Lung (tissue), 16 donors: ENCODE measurements around the gene SLC19A1. TPM values are rescaled to one million over a fixed set of nuclear protein-coding genes. Genes with fewer than 3 reads are reported as not detected.

ENCODE experiments used
- ATAC-seq: fragments of 200-7000 bp; cut with Tn5 transposase; one replicate; pipeline ENCODE4 v1.9.1; 2020; ENCODE audit warnings: moderate number of reproducible peaks; ENCODE audit not compliant: insufficient read depth, low FRiP score
- DNase-seq, 3 donors: peaks; one replicate each; pipeline ENCODE4 v3.0.0-alpha.2; 2013 to 2017
- H3K27ac ChIP-seq, 2 donors: one replicate each; pipeline ENCODE4 v1.5.1; 2013; ENCODE audit warnings: mild to moderate bottlenecking in 2 of 2, moderate library complexity in 2 of 2, control low read depth in 1 of 2, inconsistent platforms in 1 of 2, low read depth in 1 of 2, low read length in 1 of 2
- H3K27me3 ChIP-seq, 3 donors: one replicate each; pipeline ENCODE4 v1.5.1; 2013; ENCODE audit warnings: low read length in 2 of 3; ENCODE audit not compliant: control insufficient read depth in 3 of 3, insufficient read depth in 3 of 3
- H3K36me3 ChIP-seq, 4 donors: one replicate each; pipeline ENCODE4 v1.5.1; 2013; ENCODE audit warnings: low read length in 4 of 4, mild to moderate bottlenecking in 1 of 4, moderate library complexity in 1 of 4; ENCODE audit not compliant: control insufficient read depth in 4 of 4, insufficient read depth in 4 of 4
- H3K4me1 ChIP-seq, 5 donors: one replicate each; pipeline ENCODE4 v1.5.1; 2013; ENCODE audit warnings: low read length in 5 of 5, mild to moderate bottlenecking in 2 of 5, moderate library complexity in 1 of 5; ENCODE audit not compliant: control insufficient read depth in 5 of 5, insufficient read depth in 5 of 5
- H3K4me3 ChIP-seq: one replicate; pipeline ENCODE4 v1.5.1; 2013; ENCODE audit warnings: mild to moderate bottlenecking, control low read depth, moderate library complexity
- H3K9ac ChIP-seq, 2 donors: one replicate each; pipeline ENCODE4 v1.5.1; 2013; ENCODE audit warnings: low read length in 2 of 2, control low read depth in 1 of 2; ENCODE audit not compliant: insufficient read depth in 1 of 2
- H3K9me3 ChIP-seq, 4 donors: one replicate each; pipeline ENCODE4 v1.5.1; 2013; ENCODE audit warnings: low read length in 3 of 4, mild to moderate bottlenecking in 1 of 4, moderate library complexity in 1 of 4; ENCODE audit not compliant: control insufficient read depth in 4 of 4, insufficient read depth in 3 of 4
- WGBS, 2 donors: extraction: QIAGEN DNeasy Blood & Tissue Kit; methylation state at CpG; one replicate each; pipeline ENCODE4 v1.1.7; 2013; 5-methylcytosine and 5-hydroxymethylcytosine counted together
- long read RNA-seq, 5 donors: transcript quantifications; one replicate each; lab custom pipeline, GENCODE V29; 2026
- polyA plus RNA-seq, 2 donors: library from polyadenylated mRNA; stranded (reverse); fragments of 200-250 nt; gene quantifications; one replicate each; pipeline ENCODE4 v1.2.1, GENCODE V29; 2013
- total RNA-seq, 2 donors: library from RNA; depleted of rRNA in 1 of 2; stranded (reverse); fragments of >200 nt in 1 of 2; gene quantifications; one replicate each; pipeline ENCODE4 v1.2.1, GENCODE V29; 2014 to 2021
- TF ChIP-seq, protein P1 (sequence below): IDR thresholded peaks from 2 replicates; pipeline ENCODE4 v1.5.1; 2012; ENCODE audit warnings: mild to moderate bottlenecking; ENCODE audit errors: control extremely low read depth, extremely low read depth
- donor health status: control.
- donor health status: control.
- donor health status: Bipolar disorder and iron deficiency.
- donor health status: healthy.
- donor health status: DM: yes; HTN: yes; CAD: no.

SLC19A1 gene
- total RNA-seq: 10 to 100 TPM; 28.4 to 42.0 TPM
- 10 to 100 TPM; 23.8 to 24.1 TPM for polyA plus RNA-seq
- long read RNA-seq, donor 1, partial matches to known transcripts: 0 of 2 reads
- long read RNA-seq, donor 1, other reads (novel, unspliced or antisense): 0 of 2 reads
- long read RNA-seq, donor 2, partial matches to known transcripts: 65 of 65 reads
- long read RNA-seq, donor 2, other reads (novel, unspliced or antisense): 0 of 65 reads
- long read RNA-seq, donor 3, partial matches to known transcripts: 7 of 7 reads
- long read RNA-seq, donor 3, other reads (novel, unspliced or antisense): 0 of 7 reads
- long read RNA-seq, donor 4, partial matches to known transcripts: 6 of 7 reads
- long read RNA-seq, donor 4, other reads (novel, unspliced or antisense): 0 of 7 reads
- long read RNA-seq, donor 5, partial matches to known transcripts: 0 of 5 reads
- long read RNA-seq, donor 5, other reads (novel, unspliced or antisense): 0 of 5 reads

DNA sequence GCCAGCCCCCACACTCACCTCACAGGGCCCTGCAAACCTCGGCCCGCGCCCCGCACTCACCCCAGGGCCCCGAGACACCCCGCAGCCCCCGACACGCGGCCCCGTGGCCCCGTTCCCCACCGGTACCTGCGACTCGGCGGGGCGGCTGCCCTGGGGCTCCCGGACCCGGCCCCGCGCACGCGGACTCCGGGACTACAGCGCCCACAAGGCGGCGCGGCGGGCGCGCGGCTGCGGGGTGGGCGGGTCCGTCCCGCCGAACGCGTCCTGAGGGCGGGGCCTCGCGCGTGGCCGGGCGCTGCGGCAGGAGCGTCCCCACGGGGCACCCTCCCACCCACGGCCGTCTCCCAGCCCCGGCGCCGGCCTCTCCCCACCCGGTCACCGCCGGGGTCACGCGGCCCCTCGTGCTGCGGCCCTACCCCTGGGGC, at the start of gene SLC19A1:
SLC19A1 (minus strand) TSS at position 199 of the 425 bp plus-strand sequence. CDS start 4,481 bp downstream, outside the sequence.
- peak within 1 kb of the TSS; percentile 31 for H3K4me3 ChIP-seq
- peaks cover 0 to 21% (median 6%) of the 10 kb centered on the region in 5 donors for H3K4me1 ChIP-seq
- no peaks in the 10 kb centered on the region for H3K36me3 ChIP-seq
- H3K9ac ChIP-seq: no peak within 1 kb of the TSS
- WGBS, 2 donors: 1% methylated on average over 40 to 59 of the region's 59 CpGs
- peak; percentile 57 to 78 (median 68) for DNase-seq
- H3K9me3 ChIP-seq: no peaks in the 10 kb centered on the region
- peak; percentile 84 for ATAC-seq
- no peaks in the 10 kb centered on the region for H3K27me3 ChIP-seq
- peak within 1 kb of the TSS in 1 of 2 donors; percentile 44 for H3K27ac ChIP-seq
- TF ChIP-seq, protein P1, sequence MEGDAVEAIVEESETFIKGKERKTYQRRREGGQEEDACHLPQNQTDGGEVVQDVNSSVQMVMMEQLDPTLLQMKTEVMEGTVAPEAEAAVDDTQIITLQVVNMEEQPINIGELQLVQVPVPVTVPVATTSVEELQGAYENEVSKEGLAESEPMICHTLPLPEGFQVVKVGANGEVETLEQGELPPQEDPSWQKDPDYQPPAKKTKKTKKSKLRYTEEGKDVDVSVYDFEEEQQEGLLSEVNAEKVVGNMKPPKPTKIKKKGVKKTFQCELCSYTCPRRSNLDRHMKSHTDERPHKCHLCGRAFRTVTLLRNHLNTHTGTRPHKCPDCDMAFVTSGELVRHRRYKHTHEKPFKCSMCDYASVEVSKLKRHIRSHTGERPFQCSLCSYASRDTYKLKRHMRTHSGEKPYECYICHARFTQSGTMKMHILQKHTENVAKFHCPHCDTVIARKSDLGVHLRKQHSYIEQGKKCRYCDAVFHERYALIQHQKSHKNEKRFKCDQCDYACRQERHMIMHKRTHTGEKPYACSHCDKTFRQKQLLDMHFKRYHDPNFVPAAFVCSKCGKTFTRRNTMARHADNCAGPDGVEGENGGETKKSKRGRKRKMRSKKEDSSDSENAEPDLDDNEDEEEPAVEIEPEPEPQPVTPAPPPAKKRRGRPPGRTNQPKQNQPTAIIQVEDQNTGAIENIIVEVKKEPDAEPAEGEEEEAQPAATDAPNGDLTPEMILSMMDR: peak; percentile 22

- H3K9ac ChIP-seq: no peak overlapping the region
- TF ChIP-seq, protein P1: no peak
- H3K36me3 ChIP-seq: no peaks in the 10 kb centered on the region
- H3K27me3 ChIP-seq: peaks cover 0 to 15% (median 14%) of the 10 kb centered on the region in 3 donors
- peaks cover 0 to 8% (median 0%) of the 10 kb centered on the region in 5 donors for H3K4me1 ChIP-seq
- no peak overlapping the region for H3K4me3 ChIP-seq
- ATAC-seq: no peak
- peak in 1 of 3 donors; percentile 7 for DNase-seq
- peak overlapping the region in 1 of 2 donors; percentile 27 for H3K27ac ChIP-seq
- peaks cover 0 to 13% (median 5%) of the 10 kb centered on the region in 4 donors for H3K9me3 ChIP-seq
- WGBS, 2 donors: 85 to 91% methylated on average over 9 of the region's 9 CpGs
Observed at GRCh38 chr21:45591619-45592207, 49.5 kb upstream of the SLC19A1 start.

DNA sequence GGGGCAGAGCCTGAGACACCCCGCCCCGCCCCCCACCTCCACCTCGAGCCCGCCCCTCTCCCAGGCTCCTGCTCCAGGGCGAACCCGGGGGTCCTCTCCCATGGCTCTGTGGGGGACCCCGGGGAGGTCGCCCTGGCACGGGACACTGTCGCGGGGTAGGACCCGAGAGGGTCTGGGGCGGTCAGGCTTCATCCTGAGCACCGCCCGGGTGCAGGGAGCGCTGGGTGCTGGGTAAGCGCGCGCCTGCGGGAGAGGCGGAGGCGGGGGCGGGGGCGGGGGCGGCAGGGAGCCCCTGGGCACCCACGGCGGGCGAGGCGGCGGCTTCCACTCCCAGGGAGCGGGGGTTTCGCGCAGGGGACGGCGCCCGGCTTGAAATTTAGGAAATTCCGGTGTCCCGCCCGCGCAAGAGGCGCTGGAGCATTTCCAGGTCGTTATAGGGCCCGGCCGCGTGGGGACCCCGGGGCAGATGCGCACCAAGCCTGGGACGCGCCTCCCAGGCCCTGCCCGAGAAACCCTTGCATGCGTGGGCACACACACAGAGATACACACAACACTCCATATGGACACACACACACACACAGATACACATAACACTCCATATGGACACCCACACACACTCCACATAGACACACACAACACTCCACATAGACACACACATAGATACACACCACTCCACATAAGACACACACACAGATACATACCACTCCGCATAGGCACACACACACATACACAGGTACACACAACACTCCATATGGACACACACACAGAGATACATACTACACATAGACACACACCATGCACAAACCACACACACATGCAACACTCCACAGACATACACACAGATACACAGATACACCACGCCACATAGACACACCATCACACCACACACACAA, 48.7 kb upstream of the SLC19A1 start:
- peak in 2 of 3 donors; percentile 14 to 39 for DNase-seq
- Histone ChIP-seq H3K9me3 (peaks cover 0 to 16% (median 11%) of the 10 kb centered on the region in 4 donors), H3K36me3 (no peaks in the 10 kb centered on the region), H3K27me3 (peaks cover 0 to 15% (median 14%) of the 10 kb centered on the region in 3 donors), H3K4me1 (peaks cover 0 to 8% (median 0%) of the 10 kb centered on the region in 5 donors), H3K27ac (peak overlapping the region in 1 of 2 donors; percentile 27), H3K9ac (no peak overlapping the region), H3K4me3 (no peak overlapping the region)
- TF ChIP-seq, protein P1: no peak
- WGBS, 2 donors: 7 to 10% methylated on average over 42 to 53 of the region's 53 CpGs
- peak; percentile 32 for ATAC-seq
